ENCODE results near the gene SERHL2.

Gene SERHL2

GRCh38 chr22:42585096-42585495, 31.3 kb downstream of the SERHL2 start:
- TF ChIP-seq CTCF (IDR thresholded peaks at IDR 0.05): no peak
- no peak overlapping the region for H3K27ac ChIP-seq
- no peak overlapping the region for H3K4me3 ChIP-seq
- no peak for DNase-seq (ENCODE audit: low spot score)

- no peak overlapping the region for H3K27ac ChIP-seq
- no peak for DNase-seq (ENCODE audit: low spot score)
- no peak for TF ChIP-seq CTCF (IDR thresholded peaks at IDR 0.05)
These were observed 32.6 kb downstream of the SERHL2 start for GRCh38 chr22:42586381-42586780.

DNA sequence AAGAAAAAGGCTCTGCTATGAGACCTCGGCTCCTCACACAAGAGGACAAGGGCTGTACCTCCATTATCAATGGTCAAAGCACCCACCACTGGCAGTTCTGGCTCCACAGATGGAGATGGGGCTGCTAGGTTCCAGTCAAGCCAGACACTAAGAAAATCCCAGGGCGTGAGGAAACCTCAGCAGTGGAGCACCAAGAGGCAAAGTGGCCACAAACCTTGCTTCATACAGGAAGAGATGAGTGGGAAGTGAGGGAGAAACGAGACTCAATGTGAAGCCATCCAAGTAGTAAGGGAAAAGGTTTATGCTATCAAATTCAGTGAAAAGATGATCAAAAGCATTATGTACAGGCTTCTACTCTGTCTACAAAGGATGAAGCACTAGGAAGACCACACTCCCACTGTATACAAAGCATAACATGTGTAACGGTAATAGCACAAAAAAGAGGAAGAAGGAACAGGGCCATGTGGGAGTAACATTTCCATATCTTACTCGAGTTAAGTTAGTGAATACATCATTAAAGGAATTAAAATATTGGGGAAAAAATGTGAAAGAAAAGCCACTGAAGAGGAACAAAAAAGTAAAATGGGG, 33.9 kb downstream of the SERHL2 start:
- no peak overlapping the region for H3K4me3 ChIP-seq
- no peak for DNase-seq (ENCODE audit: low spot score)
- no peak overlapping the region for H3K27ac ChIP-seq
- no peak for TF ChIP-seq CTCF (IDR thresholded peaks at IDR 0.05)

More at GRCh38 chr22:42586381-42586780, 32.6 kb downstream of the SERHL2 start:
- H3K4me3 ChIP-seq: no peak overlapping the region

GRCh38 chr22:42591987-42592386, 38.2 kb downstream of the SERHL2 start:
- no peak for DNase-seq (ENCODE audit: low spot score)
- no peak for TF ChIP-seq CTCF (IDR thresholded peaks at IDR 0.05)
- no peak overlapping the region for H3K4me3 ChIP-seq
- H3K27ac ChIP-seq: no peak overlapping the region

GRCh38 chr22:42595434-42595833, 41.7 kb downstream of the SERHL2 start:
- DNase-seq (ENCODE audit: low spot score): no peak
- H3K4me3 ChIP-seq: no peak overlapping the region
- no peak overlapping the region for H3K27ac ChIP-seq
- TF ChIP-seq CTCF (IDR thresholded peaks at IDR 0.05): no peak

GRCh38 chr22:42596336-42596735, 42.6 kb downstream of the SERHL2 start:
- no peak overlapping the region for H3K4me3 ChIP-seq
- TF ChIP-seq CTCF (IDR thresholded peaks at IDR 0.05): no peak
- no peak for DNase-seq (ENCODE audit: low spot score)

GRCh38 chr22:42596863-42597530, 43.2 kb downstream of the SERHL2 start:
- no peak for TF ChIP-seq CTCF (IDR thresholded peaks at IDR 0.05)
- H3K4me3 ChIP-seq: no peak overlapping the region
- no peak for DNase-seq (ENCODE audit: low spot score)

More at GRCh38 chr22:42596336-42596735, 42.6 kb downstream of the SERHL2 start:
- no peak overlapping the region for H3K27ac ChIP-seq

More at GRCh38 chr22:42596863-42597530, 43.2 kb downstream of the SERHL2 start:
- no peak overlapping the region for H3K27ac ChIP-seq
